ENCODE results near the gene VPS37C.

DNA sequence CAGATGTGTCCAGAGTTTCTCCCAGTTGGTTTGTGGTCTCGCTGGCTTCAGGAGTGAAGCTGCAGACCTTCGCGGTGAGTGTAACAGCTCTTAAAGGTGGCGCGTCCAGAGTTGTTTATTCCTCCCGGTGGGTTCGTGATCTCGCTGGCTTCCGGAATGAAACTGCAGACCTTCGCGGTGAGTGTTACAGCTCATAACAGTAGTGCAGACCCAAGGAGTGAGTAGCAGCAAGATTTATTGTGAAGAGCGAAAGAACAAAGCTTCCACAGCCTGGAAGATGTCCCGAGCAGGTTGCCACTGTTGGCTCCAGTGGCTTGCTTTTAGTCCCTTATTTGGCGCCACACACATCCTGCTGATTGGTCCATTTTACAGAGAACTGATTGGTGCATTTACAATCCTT is 40.2 kb upstream of the VPS37C start:
- TF ChIP-seq CTCF (IDR thresholded peaks at IDR 0.05 in 8 of 11, conservative IDR thresholded peaks at IDR 0.05 in 3 of 11): no peak
- no peak for TF ChIP-seq POLR2A (IDR thresholded peaks at IDR 0.05)
